ENCODE results near the gene RAD23B.
"Not testable (repeated sequence)": the region's sequence is repeated elsewhere in the genome, so short reads cannot be mapped to it uniquely, and the experiment has no call there.

RAD23B gene

GRCh38 chr9:107243742-107244141, 39.3 kb upstream of the RAD23B start:
- TF ChIP-seq, protein P1, sequence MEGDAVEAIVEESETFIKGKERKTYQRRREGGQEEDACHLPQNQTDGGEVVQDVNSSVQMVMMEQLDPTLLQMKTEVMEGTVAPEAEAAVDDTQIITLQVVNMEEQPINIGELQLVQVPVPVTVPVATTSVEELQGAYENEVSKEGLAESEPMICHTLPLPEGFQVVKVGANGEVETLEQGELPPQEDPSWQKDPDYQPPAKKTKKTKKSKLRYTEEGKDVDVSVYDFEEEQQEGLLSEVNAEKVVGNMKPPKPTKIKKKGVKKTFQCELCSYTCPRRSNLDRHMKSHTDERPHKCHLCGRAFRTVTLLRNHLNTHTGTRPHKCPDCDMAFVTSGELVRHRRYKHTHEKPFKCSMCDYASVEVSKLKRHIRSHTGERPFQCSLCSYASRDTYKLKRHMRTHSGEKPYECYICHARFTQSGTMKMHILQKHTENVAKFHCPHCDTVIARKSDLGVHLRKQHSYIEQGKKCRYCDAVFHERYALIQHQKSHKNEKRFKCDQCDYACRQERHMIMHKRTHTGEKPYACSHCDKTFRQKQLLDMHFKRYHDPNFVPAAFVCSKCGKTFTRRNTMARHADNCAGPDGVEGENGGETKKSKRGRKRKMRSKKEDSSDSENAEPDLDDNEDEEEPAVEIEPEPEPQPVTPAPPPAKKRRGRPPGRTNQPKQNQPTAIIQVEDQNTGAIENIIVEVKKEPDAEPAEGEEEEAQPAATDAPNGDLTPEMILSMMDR (conservative IDR thresholded peaks at IDR 0.05), result no peak
- H3K27ac ChIP-seq, result no peak overlapping the region; the same call in 1 of the 2 replicates

DNA sequence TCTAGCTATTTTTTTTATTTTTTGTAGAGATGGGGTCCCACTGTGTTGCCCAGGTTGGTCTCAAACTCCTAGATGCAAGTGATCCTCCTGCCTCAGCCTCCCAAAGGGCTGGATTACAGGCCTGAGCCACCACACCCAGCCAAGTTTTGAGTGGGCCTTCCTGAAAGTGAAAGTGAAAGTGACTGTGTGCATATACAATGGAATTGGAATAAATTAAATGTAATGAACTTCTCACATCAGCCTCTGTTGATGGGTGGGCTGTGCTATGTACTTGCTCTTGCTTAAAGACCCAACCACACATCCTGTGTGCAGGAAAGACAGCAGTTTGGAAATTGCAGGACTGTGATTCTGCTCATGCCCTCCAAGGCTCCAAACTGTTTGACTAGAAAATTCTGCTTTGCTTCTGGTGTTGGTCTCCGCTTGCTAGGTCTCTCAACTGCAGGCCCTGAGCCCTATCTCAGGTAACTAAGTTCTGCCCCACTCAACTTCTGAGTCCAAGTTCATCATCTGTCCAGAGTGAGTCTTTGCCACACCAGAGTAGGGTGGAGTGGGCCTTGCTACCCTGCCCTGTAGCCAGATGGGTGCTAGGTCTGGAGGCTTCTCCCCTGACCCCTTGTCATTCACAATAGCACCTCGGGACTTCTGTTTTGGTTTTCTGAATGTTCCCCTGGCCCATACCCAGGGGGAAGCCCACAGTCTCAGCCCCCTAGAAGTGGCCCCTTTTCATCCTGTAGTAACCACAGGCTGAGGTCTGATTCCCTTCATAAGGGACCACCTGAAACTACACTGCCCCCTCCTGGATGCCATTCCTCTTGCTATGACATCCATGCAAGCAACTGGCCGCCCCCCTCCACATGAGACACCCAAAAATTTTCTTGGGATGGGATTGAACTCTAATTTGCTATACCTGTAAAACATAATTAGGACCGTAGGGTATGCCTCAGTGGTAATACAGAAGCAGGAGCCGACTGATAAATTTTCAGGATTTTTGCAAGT, 36.5 kb upstream of the RAD23B start:
- H3K27ac ChIP-seq, result no peak overlapping the region
- TF ChIP-seq, protein P1 (conservative IDR thresholded peaks at IDR 0.05), result no peak

GRCh38 chr9:107248714-107249113, 34.4 kb upstream of the RAD23B start:
- no peak overlapping the region for H3K27ac ChIP-seq
- TF ChIP-seq, protein P1 (conservative IDR thresholded peaks at IDR 0.05), result no peak

GRCh38 chr9:107249131-107249533, 33.9 kb upstream of the RAD23B start:
- H3K27ac ChIP-seq, result no peak overlapping the region
- TF ChIP-seq, protein P1 (conservative IDR thresholded peaks at IDR 0.05), result no peak

DNA sequence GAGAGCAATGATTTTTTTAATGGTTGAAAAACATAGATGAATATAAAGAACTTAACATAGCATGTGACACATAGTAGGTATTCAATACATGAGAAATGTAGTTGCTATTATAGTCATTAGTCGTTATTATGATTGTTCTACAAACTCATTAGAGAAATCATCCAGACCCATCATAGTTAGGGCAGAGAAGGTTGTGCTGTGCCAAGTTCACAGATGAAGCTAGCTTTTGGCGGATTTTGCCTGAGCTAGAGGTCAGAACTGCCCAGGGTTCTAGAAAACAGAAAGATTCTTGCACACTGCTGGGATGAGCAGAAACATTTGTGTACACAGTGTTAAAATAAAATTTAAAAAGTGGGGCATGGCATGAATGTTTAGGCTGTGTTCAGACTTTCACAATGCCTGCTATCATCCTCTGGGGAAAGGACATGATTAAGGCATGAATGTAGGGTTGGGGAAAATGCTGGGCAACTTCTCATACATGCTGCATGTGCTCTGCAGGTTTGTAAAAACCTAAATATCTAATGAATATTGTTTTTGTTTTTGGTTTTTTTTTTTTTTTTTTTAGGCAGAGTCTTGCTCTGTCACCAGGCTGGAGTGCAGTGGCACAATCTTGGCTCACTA, 33.3 kb upstream of the RAD23B start:
- H3K27ac ChIP-seq, result no peak overlapping the region
- TF ChIP-seq, protein P1 (conservative IDR thresholded peaks at IDR 0.05), result no peak

GRCh38 chr9:107251756-107252322, 31.2 kb upstream of the RAD23B start:
- TF ChIP-seq, protein P1 (conservative IDR thresholded peaks at IDR 0.05), result no peak
- H3K27ac ChIP-seq, result no peak overlapping the region

GRCh38 chr9:107258919-107259318, 24.2 kb upstream of the RAD23B start:
- TF ChIP-seq, protein P1 (conservative IDR thresholded peaks at IDR 0.05), result no peak
- no peak overlapping the region for H3K27ac ChIP-seq

DNA sequence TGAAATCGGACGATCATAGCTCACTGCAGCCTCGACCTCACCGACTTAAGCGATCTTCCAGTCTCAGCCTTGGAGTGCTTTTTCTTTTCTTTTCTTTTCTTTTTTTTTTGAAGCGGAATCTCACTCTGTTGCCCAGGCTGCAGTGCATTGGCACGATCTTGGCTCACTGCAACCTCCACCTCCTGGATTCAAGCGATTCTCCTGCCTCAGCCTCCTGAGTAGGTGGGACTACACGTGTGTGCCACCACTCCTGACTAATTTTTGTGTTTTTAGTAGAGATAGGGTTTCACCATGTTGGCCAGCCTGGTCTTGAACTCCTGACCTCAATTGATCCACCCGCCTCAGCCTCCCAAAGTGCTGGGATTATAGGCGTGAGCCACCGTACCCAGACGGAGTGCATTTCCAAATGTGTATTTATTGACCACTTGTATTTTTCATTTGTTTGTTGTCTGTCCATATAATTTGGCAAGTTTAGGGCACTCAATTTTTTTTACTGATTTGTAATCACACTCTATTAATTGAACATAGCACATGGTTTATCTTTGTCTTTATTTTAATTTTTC, 23.2 kb upstream of the RAD23B start:
- not testable (repeated sequence) for H3K27ac ChIP-seq

Data from VCaP (cell line).